HG03064 (cell line): ENCODE data around the gene GPRIN1.
A peak's percentile ranks its signal among the peaks of the same experiment; 100 is the strongest.

Experiments
- ATAC-seq: cut with Tn5 transposase; IDR thresholded peaks from one replicate; pipeline ENCODE4 v1.9.1; 2021; ENCODE audit warnings: low read depth; ENCODE audit not compliant: unreplicated experiment

Gene GPRIN1

GRCh38 chr5:176609724-176610434 lies at the start of gene GPRIN1:
Gene GPRIN1, minus strand, starts transcription at chr5:176610156. Its CDS starts 10,322 bp downstream, at chr5:176599834.
- peak; percentile 62 for ATAC-seq

GRCh38 chr5:176659512-176659839 lies 49.5 kb upstream of the GPRIN1 start:
- ATAC-seq = no peak

DNA sequence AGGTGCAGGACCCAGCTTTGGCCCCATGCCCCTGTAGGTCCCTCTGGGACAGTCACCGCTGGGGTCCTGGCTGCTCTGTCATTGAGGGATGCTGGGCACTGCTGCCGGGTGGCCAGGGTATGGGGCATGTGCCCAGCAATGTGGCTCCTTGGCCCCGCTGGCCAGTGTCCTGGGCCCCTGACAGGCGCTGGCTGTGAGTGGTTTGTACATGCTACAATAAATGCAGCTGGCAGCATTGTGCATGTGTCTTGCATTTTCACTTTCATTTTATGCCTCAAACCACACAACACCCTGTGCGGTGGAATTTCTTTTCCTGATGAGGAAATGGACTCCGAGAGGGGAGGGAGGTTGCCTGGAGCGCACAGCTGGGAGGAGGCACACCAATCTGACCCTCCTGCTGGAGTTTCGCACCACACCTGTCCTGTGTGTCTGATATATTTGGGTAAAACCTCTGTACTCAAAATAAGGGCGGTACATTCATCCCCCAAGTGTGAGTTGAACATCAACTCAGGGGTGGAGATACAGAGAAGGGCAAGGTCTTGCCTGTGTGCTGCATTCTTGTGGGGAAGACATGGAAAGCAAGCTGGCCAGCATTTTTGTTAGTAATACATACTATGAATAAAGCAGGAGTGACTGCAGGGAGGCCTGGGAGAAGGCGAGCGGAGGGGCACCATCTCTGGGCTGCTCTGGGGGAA lies 49.0 kb upstream of the GPRIN1 start:
- no peak for ATAC-seq

GRCh38 chr5:176658007-176658599 lies 48.1 kb upstream of the GPRIN1 start:
- ATAC-seq = no peak

DNA sequence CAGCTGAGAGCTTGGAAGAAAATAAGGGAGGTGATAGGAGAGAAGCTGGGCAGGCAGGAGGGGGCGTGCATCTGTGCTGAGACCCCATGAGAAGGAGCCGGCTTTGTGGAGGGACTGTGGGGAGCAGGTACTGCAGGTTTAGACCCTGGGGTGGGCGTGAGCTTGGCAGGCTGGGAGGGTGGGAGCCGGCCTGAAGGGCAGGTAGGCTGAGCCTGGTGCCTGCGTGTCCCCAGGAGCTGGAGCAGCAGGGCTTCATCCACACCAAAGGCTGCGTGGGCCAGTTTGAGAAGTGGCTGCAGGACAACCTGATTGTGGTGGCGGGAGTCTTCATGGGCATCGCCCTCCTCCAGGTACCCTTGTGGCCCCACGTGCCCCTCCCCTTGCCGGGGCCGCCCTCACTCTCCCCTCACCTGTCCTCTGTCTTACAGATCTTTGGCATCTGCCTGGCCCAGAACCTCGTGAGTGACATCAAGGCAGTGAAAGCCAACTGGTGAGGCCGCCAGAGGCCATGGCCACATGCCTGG lies 46.6 kb upstream of the GPRIN1 start:
- no peak for ATAC-seq

- no peak for ATAC-seq
Observed at GRCh38 chr5:176654856-176655255, 44.9 kb upstream of the GPRIN1 start.

GRCh38 chr5:176653401-176654385 lies 43.7 kb upstream of the GPRIN1 start:
- no peak for ATAC-seq

GRCh38 chr5:176652136-176652535 lies 42.2 kb upstream of the GPRIN1 start:
- ATAC-seq = no peak

DNA sequence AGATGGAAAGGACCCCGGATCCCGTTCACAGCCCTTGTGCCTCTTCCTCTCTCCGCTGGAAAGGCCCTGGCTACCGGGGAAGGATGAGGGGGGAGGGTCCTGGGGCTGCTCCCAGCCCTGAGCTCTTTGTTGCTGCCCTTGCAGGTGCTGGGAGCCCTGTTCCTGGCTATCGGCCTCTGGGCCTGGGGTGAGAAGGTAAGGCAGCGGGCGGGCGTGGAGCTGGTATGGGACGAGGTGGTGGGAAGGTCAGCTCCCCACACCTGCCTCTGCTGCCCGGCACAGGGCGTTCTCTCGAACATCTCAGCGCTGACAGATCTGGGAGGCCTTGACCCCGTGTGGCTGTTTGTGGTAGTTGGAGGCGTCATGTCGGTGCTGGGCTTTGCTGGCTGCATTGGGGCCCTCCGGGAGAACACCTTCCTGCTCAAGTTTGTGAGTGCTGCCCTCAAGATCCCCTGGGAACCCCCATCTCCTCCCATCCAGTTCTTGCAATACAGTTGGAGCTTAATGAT lies 41.6 kb upstream of the GPRIN1 start:
- ATAC-seq = no peak

GRCh38 chr5:176650354-176650884 lies 40.5 kb upstream of the GPRIN1 start:
- ATAC-seq = no peak

- ATAC-seq = no peak
Observed at GRCh38 chr5:176648474-176649194, 38.7 kb upstream of the GPRIN1 start.

DNA sequence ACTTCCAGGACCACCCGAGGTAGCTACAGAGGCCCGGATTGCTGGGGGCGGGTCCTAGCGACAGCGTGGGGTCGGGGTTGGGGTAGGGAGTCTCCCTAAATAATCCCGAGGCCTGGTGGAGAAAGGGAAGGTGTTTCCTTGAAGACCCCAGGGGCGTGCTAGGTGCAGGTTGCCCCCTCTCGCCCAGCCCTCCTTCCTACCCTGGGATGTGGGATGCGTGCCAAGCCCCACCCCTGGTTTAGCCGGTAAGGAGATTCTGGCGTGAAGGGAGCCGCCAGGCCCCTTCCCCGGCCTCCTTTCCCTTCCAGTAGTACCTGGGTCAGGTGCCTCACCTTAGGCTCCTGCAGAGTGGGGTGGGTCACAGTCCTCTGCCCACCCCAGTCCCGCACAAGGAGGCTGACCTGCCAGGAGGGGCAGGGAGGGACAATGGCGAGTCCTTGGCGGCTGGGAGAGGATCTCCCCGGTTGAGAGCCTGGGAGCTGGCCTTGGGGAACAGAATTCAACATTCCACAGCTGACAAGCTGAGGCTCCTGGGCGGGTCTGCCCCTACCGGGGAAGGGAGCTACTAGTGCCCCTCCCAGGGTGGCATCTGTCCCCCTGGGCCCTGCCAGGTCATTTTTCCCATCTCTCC lies 38.0 kb upstream of the GPRIN1 start:
- ATAC-seq = no peak

DNA sequence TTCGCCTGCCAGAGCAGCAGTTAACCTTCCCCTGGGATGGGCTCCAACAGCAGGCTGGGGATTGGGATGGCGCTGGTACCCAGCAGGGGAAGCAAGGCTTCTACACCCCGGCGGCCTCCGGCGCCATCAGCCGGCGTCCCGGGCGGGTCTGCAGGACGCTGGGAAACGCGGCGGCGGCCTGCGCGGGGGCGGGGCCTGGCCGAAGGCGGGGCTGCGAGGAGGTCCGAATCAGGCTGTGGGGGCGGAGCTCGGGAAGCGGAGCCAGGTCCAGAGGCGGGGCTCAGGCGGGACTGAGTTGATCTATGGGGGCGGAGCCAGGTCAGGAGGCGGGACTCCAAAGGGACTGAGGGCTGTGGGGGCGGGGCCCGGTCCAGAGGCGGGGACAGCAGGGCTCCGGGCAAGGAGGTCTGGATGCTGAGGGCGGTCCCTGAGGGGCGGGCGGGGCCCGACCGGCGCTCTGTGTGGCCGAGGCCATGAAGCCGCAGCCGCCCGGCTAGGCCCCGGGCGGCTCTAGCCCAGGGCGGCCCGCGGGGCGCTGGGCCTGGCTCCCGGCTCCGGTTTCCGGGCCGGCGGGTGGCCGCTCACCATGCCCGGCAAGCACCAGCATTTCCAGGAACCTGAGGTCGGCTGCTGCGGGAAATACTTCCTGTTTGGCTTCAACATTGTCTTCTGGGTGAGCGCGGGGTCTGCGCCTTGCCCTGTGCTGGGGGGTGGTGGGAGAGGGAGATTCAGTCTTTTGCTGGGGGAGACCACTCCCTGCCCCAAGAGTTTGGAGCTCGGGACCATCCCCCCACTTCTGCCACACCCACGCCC lies 37.3 kb upstream of the GPRIN1 start, which contains the start of gene TSPAN17:
Gene TSPAN17, plus strand, starts transcription at position 455 of the 813 bp plus-strand sequence. Its CDS starts 132 bp downstream, at position 587.
- peak; percentile 94 for ATAC-seq

GRCh38 chr5:176646707-176647029 lies 36.7 kb upstream of the GPRIN1 start:
- peak; percentile 6 for ATAC-seq

DNA sequence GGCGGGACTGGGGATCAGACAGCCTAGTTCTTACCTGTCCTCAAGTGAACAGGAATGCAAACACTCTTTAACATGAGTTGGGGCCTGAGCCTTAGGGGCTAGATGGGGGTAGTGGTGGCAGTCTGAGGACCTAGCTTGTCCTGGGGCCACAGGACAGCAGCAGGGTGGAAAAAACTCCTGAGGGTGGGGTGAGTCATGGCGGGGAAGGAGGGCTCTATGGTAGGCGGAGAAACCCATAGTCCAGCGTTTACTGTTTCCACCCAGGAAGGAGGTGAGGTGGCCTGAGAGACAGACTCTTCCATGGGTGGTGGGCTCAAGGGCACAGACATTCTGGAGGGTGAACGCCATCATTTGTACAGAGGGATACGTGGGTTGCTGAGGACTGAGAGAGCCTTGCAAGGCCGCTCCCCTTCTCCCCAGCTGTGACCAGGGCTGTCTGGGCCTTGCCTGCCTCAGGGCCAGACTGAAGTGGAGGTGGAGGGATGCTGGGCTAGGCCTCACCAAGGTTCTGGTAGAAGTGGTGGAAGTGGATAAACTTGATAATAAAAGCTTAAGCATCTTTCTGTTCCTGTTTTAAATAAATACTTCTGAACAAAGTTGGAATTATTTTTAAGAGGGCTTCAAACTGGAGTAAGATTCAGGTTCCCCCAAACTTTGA lies 36.2 kb upstream of the GPRIN1 start:
- no peak for ATAC-seq

GRCh38 chr5:176644878-176645670 lies 35.1 kb upstream of the GPRIN1 start:
- no peak for ATAC-seq

DNA sequence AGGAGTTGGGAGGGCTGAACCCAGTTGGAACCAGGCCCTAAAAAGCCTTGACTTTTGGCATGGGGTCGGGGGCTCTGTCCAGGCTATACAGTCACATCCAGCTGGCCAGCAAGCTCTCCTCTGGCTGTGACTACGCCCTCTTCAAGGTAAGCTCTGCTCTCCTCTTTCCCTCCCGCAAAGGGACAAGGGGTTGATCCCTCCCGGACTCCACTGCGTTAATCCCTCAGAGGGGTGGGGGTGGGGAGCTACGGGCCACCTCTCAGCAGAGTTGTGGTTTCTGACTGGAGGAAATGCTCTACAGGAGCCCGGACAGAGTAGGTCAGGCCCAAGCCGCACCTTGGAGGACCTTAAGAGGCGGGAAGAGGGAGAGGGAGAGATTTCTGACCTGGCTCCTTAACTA lies 34.3 kb upstream of the GPRIN1 start:
- ATAC-seq = no peak
